NCI-H2029 treated with DMSO at 0.1 percent for 48 hours (cell line): ENCODE measurements around the gene CFAP92.

ENCODE experiments used
- DNase-seq: peaks from one replicate; lab custom pipeline; 2025; lab: John Stamatoyannopoulos, UW

Gene CFAP92

DNA sequence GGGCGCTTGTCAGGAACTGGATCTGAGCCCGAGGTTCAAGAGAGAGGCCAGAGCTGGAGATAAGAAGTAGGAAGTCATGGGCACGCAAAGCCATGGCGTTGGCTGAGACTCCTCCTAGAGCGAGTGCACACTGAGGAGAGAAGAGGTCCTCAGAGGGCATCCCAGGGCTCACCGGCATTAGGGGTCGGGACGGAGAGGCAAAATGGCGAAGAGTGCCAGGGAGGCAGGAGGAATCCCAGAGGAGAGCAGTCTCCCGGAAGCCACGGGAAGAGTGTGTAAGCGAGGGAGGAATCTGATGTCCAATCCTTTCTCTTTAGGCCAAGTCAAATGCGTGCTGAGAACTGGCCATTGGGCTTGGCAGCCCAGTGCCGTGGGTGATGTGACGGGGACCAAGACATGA lies 31.2 kb upstream of the CFAP92 start:
- no peak for DNase-seq

DNA sequence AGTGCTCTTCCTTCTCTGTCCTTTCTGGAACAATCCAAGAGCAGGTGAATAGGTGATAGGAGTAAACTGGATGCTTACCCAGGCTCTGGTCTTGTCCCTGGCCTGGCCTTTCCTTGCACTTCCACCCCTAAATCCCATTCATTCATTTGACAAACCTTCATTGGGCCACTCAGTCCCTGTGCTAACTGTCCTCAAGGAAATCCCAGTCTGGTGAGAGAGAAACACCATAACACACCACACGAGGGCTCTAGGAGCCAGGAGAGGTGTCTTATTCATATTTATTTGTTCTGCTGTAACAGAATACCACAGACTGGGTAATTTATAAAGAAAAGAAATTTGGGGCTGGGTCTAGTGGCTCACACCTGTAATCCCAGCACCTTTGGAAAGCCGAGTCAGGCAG lies 30.0 kb upstream of the CFAP92 start:
- no peak for DNase-seq

DNA sequence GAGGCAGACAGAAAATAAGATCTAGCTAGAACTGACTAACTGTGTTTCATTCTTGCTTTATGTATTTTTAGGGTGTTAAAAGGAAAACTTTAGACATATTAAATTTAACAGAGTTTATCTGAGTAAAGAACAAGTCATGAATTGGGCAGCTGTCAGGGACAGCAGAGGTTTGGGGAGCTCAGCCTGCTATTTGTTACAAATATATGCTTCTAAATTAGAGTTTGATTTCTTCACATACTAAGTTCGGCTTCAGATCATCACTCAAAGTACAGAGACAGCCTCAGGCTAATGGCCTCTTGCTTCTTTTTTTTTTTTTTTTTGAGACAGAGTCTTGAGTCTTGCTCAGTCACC lies 29.1 kb upstream of the CFAP92 start:
- no peak for DNase-seq

DNA sequence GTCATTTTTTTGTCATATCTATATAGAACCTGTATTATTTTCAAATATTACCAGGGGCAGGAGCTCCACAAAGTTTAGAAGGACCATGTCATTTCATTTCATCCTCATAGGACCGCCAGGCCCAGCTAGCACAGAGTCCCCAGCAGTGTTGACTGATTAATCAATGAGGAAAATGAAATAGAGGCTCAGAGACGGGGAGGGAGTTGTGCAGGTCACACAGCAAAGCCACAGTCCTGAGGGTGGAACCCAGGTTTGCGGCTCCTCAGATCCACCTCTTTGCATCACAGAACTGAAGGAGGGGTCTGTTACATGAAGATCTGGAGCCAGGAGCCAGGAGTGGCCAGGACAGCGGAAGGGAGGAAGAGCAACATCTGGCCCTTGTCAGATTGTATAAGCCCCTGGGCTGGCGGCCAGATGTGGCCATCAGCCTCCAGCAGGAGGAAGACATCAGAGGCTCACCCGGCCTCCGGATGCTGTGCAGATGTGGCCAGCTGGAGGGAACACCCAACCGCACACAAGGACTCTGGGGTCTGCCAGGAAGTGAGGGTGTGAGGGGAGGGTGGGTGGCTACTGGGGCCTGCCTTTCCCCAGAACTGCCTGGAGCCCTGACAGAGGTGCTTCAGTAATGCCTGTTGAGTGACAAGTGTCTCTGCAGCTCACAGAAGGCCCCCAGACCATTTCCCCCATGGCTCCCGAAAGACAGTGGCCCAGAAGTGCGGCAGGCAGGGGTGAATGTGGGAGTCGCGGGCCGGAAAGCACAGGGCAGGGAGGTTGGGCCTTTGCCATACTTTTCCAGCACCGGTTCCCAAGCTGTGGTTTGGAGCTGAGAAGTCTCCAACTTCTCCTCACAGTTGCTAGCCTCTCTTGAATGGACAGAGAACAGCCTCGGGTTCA lies 28.5 kb upstream of the CFAP92 start:
- DNase-seq: no peak

DNA sequence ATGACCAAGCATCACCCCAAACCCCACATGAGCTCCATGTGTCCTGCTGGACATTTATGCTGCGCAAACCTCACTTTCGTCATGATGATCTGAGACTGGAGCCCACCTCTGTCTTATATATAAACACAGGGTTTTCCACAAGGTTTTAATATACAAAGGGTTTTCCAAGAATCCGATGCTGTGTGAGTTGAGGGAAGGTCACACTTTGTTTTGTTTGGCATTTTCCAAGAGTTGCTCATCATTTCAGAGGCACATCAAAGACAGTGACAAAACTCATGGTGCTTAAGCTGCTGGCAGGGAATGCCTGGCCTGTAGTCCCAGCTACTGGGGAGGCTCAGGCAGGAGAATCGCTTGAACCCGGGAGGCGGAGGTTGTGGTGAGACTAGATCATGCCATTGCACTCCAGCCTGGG lies 27.3 kb upstream of the CFAP92 start:
- DNase-seq: no peak

DNA sequence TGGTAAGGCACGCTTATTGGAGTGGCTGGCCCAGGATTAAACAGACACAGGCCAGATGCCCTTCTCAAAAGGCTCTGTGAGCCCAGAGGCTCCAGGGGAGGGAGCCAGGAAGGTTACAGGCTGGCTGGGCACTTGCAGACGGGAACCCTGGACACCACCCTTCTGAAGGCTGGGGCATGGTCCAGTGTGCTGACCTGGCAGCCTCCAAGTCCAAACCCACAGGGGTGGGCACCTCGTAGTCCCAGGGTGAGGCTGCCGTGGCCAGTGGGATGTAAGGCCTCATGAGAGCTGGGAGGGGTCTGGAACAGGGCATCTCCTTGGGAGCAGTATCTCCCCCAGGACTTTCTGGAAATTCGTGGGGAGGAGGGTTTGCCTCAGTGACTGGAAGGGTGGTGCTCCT lies 26.8 kb upstream of the CFAP92 start:
- DNase-seq: no peak

DNA sequence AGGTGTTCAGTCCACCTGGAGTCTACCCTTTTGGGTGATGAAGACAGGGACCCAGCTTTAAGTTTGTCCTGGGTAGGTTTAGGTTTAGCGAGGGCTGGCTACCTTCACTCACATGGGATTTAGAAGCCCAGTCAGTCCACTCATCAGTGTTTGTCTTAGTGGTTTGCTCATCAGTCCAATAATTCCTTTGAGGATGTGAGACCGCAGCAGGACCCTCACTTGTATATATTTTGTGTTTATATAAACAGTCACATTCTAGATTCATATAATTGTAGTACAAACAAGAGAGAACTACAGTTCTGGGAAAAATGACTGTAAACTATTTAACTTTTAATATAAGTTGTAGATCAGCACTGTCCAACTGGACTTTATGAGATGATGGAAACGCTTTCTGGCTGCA lies 25.4 kb upstream of the CFAP92 start:
- DNase-seq: no peak

DNA sequence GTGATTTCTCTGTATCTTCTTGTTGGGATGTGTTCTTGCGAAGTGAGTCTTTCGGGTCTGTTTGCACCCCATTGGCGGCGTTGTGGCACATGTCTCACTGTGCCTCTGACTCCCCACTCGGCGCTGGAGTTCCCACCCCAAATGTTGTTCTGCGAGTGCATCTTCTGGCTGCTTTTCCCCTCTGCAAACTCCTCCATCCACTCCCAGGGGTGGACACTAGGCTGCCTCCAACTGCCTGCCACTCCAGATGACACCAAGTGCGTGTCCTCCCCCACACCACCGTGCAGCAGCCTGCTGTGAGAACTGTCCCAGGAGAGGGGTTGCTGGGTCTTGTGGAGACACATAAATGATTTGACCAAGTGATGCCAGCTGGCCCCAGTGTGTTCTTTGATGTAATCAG lies 24.9 kb upstream of the CFAP92 start:
- DNase-seq: no peak

DNA sequence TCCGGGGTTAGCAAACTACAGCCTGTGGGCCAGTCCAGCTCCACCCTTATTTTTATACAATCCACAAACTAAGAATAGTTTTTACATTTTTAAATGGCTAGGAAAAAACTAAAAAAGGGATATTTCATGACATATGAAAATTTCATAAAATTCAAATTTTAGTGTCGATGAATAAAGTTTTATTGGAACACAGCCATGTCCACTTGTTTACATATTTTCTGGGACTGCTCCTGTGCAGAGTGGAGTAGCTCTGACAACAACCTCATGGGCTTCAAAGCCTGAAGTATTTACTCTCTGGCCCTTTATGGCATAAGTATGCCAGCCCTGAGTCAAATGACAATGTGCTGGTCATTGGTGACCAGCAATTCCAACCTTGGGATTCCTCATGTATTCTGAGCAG lies 24.4 kb upstream of the CFAP92 start:
- no peak for DNase-seq

DNA sequence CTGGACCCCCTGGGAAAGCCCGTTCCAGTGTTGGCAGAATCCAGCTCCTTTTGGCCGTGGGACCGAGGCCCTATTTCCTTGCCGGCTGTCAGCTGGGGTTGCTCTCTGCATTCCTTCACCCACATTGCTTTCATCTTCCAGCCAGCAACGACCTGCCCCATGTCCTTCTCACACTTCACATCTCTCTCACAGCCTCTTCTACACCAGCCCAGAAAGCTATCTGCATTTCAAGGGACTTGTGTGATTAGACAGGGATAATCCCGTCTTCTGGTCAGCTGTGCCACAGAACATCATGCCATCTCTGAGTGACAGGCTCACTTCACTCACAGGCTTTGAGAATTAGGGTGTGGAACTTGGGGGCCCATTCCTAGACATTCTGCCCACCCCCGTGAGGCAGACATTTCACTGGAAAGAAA lies 23.6 kb upstream of the CFAP92 start:
- no peak for DNase-seq

DNA sequence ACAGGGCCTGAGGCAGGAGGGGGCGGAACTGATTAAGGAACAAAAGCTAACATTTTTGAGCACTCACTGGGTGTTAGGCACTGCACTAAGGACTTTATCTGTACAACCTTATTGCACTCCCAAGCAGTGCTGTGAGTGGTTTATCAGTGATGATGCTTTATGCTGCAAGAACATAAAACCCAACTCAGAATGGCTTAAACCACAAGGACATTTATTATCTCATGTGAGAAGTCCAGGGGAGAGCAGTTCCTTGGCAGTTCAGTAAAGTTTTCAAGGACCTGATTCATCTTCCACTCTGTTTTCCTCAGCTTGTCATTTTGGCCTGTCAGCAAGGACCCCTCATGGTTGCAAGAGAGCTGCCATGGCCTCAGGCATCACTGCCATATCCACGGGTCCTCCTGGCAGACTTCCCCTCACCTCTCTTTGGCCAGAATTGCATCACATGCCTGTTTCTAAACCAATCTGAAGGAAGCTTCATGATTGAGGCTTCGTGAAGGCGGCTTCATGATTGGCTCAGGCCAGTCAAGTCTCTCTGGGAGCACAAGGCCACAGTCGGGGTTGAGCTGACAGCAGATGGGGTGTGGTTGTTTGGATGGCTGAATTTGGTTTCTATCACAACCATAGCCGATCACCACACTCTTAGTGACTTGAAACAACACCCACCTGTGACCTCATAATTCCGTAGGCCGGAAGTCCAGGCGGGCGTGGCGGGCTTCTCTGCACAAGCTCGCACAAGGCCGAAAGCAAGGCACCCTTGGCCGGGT lies 23.0 kb upstream of the CFAP92 start:
- DNase-seq: no peak

DNA sequence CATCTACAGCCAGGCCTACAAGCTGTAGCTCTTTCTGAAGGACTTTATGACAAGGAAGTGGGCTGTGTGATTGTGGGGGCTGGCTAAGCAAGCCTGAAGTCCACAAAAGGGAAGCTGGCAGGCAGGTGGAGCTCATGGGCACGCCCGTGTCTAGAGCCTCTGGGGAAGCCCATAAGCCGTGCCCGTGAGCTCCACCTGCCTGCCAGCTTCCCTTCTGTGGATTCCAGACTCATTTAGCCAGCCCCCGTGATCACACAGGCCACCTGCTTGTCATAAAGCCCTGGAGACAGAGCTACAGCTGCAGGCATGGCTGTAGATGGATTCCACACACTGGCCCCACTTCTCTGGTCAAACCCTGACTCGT lies 22.5 kb upstream of the CFAP92 start:
- peak; percentile 48 for DNase-seq

DNA sequence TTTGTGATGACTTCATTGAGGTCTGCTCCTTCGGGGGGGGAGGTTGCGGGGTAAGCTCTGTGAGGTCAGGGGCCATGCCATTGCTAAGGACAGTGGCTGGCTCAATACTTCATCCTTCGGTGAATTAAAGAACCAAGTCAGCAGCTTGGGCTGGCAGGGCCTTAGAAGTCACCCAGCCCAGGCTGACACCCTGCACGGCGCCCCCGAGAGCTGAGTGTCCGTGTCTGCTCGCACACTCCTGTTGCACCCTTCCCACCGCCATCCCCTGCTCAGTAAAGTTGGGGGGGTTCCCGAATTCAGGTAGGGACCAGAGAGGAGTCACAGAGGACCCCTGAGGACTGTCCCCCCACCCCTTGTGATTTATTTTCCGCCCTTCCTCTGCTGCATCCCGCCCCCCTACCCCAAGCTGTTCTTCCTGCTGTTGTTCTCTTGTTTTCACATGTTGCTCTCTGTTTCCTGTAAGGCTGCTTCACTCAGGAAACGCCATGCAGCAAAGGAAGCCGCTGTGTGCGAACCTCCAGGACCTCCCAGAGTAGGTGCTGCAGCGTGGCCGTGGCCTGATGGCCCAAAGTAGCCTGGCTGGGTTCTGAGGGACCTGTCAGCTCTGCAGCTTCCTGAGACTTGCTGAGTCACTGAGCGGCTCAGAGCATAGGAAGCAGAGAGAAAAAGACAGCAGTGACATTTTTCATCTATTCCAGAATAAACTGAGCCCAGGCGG lies 21.7 kb upstream of the CFAP92 start:
- DNase-seq: no peak

DNA sequence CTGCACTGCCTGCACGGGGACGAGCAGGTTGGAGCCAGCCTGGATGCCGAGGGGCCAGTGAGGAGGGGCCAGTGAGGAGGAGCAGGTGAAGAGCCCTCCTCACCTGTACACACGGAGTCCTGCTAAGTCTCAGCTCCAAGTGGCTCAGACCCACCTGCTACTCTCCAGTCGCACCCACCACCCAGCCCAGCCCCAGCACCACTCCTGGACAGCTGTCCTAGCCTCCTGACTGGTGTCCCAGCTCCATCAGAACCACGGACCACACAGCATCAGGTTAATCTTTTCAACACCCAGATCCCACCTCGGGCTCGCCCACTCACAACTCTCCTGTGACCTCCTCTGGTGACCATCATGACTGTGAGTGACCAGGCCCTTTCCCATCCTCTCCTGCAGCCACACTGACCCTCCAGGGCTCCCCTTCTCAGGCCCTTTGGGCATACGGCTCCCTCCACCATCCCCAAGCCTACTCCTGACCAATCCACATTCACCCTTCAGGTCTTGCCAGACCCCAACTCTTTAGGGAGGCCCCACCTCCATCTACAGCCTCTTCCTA lies 21.0 kb upstream of the CFAP92 start:
- no peak for DNase-seq

DNA sequence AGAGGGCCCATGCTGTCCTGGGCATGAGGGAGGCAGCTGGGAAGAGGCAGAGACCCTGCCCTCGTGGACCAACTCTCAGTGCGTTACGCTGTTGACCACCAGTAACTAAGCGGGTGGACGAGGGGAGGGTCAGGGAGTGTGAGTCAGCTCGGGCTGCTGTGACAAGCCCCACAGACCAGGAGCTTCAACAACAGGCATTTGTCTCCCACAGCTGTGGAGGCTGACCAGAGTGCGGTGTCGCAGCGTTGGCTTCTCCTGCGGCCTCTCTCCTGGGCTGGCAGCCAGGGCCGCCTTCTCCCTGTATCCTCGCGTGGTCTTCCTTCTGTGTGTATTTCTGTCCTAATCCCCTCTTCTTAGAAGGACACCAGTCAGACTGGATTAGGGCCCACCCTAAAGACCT lies 20.3 kb upstream of the CFAP92 start:
- no peak for DNase-seq

DNA sequence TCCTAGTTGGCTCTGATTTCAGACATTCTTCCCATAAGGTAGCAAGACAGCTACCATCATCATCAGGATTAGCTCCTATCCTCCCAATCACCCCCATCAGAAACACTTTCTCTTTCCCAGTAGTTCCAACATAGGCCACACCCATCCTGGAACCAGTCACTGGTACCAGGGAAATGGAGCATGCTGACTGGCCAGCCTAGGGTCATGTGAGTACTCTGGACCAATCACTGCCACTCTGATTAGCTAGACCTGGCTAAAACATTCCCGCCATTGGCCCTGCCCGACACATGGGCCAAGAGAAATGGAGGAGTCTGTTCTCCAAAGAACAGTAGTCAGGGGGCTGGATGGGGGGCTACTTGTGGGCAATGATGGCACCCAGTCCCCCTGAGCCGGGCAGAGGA lies 19.6 kb upstream of the CFAP92 start:
- no peak for DNase-seq

DNA sequence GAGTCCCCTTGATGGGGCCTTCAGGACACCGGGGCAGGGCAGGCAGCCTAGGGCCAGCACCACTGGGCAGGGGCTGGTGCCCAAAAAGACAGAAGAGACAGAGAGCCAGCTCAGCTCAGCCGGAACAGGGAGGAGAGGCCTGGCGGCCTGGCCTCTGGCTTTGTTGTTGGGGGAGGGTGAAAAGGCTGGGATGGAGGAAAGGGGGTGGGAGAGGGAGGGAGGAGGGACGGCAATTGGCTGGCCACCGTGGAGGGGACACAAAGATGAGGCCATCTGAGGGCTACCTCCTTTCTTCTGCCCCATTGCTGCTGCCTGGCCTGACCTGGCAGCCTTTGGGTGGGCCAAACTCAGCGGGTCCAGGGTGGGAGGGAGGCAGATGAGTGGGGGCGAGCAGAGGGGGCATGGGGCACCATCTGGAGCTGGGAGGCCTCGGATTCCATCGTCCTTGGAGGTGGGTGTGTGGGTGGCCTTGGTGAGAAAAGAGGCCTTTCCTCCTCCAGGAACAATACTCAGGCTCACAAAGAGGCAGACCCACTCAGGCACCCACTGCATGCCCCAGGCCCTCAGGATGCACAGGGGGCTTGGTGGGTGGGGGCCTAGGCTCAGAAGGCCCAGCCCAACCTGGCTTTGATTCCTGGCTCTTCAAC lies 16.6 kb upstream of the CFAP92 start:
- DNase-seq: no peak

DNA sequence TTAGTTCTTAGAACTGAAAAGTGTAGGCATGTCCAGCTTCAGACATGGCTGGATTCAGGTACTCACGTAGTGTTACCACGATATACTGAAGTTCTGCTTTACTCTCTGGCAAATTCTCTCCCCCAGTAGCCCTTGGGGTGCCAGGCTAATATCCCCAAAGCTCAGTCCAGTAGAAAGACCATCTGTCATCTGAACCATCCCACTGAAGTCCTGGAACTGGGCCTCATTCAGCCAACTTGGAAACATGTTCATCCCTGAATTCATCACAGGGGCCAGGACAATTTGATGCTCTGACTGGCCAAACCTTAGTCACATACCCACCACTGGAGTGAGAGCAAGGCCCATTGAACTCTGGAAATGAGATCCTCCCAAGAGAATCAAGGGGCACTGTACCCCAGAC lies 15.4 kb upstream of the CFAP92 start:
- DNase-seq: no peak

DNA sequence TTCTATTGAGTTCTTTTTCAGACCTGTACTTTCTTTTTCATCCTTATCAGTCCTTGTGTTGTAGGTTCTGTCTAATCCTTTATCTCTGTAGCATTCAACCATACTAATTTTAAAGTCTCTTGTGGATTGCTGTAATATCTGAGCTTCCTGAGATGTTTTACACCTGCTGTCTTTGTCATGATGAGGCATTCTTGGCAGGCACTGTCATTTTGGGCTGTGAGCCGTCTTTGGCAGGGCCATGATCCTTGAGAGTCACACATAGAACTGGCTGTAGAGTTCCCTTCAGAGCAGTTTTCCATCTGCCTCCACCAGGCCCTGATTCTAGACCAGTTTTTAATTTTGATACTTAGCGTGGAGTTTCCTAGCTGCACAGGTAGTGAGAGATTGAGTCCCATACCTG lies 13.9 kb upstream of the CFAP92 start:
- no peak for DNase-seq

DNA sequence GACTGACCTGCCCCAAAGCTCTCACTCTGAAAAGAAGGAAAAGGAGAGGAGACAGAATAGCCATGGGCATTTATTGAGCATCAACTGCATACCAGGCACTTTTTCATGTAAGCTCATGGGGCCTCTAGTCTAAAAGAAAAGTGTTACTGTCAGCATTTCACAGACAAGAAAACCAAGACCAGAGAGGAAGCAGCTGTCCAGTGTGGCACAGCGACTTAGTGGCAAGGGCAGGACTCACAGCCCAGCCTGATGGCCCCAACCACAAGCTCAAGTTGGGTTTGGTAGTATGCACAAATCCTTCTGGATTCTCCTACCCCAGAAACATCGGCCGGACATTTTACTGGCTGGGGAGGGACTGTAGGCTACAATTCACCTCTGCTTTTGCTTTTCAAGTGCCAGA lies 13.0 kb upstream of the CFAP92 start:
- no peak for DNase-seq

DNA sequence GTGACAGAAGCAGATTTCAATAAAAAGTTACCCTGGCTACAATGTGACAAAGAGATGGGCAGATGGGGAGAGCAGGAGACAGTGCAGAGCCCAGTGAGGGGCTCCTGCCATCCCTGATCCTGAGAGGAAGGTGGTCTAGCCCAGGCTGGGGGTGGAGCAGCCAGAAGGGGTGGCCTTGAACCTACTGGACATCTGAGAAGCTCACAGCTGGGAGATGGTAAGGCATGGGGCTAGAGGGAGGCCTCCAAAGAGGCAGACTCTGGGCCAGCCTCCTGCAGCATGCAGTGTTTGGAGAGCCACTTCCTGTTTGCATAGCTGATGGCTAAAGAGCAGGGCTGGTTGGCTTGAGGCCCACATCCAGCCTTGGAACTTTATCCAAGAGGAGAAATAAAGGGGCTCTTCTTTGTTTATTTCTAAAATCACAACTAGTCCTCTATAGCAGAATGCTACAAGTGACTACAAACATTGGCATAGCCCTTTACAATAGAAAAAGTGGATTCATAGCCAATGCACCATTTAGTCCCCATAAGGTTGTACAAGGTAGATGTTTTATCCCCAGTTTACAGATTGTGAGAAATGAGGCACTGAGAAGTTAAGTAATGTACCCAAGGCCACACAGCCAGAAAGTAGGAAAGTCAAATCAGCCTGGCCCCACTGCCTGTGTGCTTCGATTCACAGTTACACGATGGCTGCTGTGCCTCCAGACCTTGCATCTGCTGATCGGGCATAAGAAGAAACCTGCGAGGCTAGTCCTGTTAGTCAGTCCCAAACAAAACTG lies 11.8 kb upstream of the CFAP92 start:
- DNase-seq: no peak
